ENCODE results near the gene CNBD2. TPM values are rescaled to one million over a fixed set of nuclear protein-coding genes. Genes with fewer than 3 reads are reported as not detected.

The CNBD2 gene
- total and polyA plus RNA-seq, 10 of the 15 experiments (the other 5 are each of a cell fraction or from before 2014, with no cell fraction given) = 0.86 to 7.4 (median 4.6) TPM

DNA sequence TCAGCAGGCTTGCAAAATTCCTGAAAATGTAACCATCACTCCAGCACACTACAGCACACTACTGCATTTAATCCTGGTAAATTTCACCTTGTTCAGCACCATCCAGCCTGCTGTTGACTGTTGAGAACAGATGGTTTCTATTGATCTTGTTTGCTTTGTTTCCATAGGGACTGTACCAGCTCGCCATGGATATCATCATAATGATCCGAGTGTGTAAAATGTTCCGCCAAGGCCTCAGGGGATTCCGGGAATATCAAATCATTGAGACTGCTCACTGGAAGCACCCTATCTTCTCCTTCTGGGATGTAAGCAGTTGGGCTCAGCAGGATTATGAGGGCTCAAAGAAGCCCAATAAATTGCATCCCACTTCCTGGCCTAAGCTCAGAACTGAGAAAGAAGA lies 4.1 kb downstream of the CNBD2 start (continued):
- TF ChIP-seq HDGF (IDR thresholded peaks at IDR 0.05) (no peak), WRNIP1 (IDR thresholded peaks at IDR 0.05; ENCODE audit: borderline replicate concordance, low read depth, low read length) (no peak), CBX5 (IDR thresholded peaks at IDR 0.05; ENCODE audit: low read depth) (no peak)
- TF ChIP-seq, protein P1, sequence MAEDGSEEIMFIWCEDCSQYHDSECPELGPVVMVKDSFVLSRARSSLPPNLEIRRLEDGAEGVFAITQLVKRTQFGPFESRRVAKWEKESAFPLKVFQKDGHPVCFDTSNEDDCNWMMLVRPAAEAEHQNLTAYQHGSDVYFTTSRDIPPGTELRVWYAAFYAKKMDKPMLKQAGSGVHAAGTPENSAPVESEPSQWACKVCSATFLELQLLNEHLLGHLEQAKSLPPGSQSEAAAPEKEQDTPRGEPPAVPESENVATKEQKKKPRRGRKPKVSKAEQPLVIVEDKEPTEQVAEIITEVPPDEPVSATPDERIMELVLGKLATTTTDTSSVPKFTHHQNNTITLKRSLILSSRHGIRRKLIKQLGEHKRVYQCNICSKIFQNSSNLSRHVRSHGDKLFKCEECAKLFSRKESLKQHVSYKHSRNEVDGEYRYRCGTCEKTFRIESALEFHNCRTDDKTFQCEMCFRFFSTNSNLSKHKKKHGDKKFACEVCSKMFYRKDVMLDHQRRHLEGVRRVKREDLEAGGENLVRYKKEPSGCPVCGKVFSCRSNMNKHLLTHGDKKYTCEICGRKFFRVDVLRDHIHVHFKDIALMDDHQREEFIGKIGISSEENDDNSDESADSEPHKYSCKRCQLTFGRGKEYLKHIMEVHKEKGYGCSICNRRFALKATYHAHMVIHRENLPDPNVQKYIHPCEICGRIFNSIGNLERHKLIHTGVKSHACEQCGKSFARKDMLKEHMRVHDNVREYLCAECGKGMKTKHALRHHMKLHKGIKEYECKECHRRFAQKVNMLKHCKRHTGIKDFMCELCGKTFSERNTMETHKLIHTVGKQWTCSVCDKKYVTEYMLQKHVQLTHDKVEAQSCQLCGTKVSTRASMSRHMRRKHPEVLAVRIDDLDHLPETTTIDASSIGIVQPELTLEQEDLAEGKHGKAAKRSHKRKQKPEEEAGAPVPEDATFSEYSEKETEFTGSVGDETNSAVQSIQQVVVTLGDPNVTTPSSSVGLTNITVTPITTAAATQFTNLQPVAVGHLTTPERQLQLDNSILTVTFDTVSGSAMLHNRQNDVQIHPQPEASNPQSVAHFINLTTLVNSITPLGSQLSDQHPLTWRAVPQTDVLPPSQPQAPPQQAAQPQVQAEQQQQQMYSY (CRISPR knock-in tag; IDR thresholded peaks at IDR 0.05) = no peak

DNA sequence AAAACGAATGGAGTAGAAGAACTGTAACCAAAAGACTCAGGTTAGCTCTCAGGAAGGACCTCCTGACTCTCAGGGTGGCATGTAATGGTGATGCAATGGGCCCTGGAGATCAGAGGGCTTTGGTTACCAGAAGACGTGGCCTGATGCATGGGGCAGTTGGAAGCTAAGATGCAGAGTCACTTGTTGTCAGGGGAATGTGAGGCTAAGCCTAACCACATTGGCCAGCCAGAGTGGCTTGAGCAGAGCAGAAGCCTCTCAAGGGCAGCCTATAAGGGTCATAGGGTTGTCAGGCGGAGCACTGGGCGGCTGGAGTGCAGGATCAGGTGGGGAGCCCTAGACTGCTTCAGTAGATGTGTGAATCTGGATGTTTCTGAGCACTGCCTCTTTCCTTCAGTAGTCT lies 5.9 kb downstream of the CNBD2 start:
- Histone ChIP-seq H3K27ac (ENCODE audit: control insufficient read depth, insufficient read depth) (no peak overlapping the region), H4K20me1 (ENCODE audit: control insufficient read depth, insufficient read depth) (no peaks in the 10 kb centered on the region), H3K79me2 (ENCODE audit: control insufficient read depth, insufficient read depth, low read length) (no peaks in the 10 kb centered on the region), H3K4me2 (ENCODE audit: control insufficient read depth, insufficient read depth) (no peak overlapping the region), H3K9me3 (replicated peaks; ENCODE audit: control insufficient read depth, insufficient read depth, low read length) (no peaks in the 10 kb centered on the region), H3K36me3 (ENCODE audit: control insufficient read depth in 2 of 2, insufficient read depth in 2 of 2, low read length in 1 of 2) (no peaks in the 10 kb centered on the region), H3K27me3 (replicated peaks in 1 of 2; ENCODE audit: control insufficient read depth in 2 of 2, insufficient read depth in 2 of 2, low read length in 1 of 2) (no peaks in the 10 kb centered on the region), H3K4me3 (no peak overlapping the region), H3K9ac (ENCODE audit: control insufficient read depth, insufficient read depth, low read length) (no peak overlapping the region), H2AFZ (ENCODE audit: control insufficient read depth, low read depth, low read length) (no peak overlapping the region), H3K4me1 (ENCODE audit: control insufficient read depth, insufficient read depth, low read length) (no peaks in the 10 kb centered on the region)
- DNase-seq (ENCODE audit: low read depth, low spot score) (no peak), FAIRE-seq (no peak), ATAC-seq (peak; percentile 18; the same call in 1 of the 3 replicates)
- TF ChIP-seq ATF7 (IDR thresholded peaks at IDR 0.05; ENCODE audit: low read depth) (no peak), KDM1A (IDR thresholded peaks at IDR 0.05; ENCODE audit: borderline replicate concordance) (no peak), RFX5 (IDR thresholded peaks at IDR 0.05; ENCODE audit: low read depth, low read length) (peak; percentile 73)
- SMC1A ChIA-PET (ENCODE audit: uncharacterized antibody, unreplicated experiment) = no interaction called here
- POLR2A ChIA-PET = no interaction called here
- intact Hi-C loops (cut with micrococcal nuclease; ENCODE audit: unreplicated experiment) = no loop called here
- in situ Hi-C loops (cut with MboI) = no loop called here
- WGBS (ENCODE audit: insufficient coverage, insufficient replicate concordance, low lambda C conversion rate, missing lambda C conversion rate) = 39% methylated on average over 4 of the region's 4 CpGs
- RAD21 ChIA-PET (ENCODE audit: unreplicated experiment) = no interaction called here
- CTCF ChIA-PET = interaction anchor here (1.1 kb wide), 1 partner anchor 19 kb away, joined by 3 read pairs; no protein-coding TSS in a partner anchor
- no TSS peak for BruUV-seq (replicated peaks)

All from GM12878 (cell line).